ENCODE measurements around the gene GARIN5B.
"Not testable (repeated sequence)": the region's sequence is repeated elsewhere in the genome, so short reads cannot be mapped to it uniquely, and the experiment has no call there.

Gene GARIN5B

DNA sequence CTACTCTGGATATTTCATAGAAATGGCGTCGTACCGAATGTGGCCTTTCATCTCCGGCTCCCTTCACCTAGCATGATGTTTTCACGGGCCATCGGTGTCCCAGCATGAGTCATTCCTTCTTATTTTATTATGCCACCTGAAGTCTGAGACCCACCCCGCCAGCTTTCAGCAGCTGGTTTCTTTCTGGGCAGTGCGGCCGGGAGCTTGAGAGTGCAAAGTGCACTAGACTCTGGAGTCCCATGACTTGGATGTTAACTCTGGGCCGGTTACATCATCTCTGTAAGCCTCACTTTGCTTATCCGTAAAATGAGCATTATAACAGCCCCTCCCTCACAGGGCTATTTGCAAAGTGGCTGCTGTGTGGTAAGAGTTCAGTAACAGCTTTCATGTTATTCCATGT, 29.2 kb downstream of the GARIN5B start:
- Histone ChIP-seq H3K36me3 (ENCODE audit: insufficient read depth, low read length) (no peaks in the 10 kb centered on the region), H3K9ac (ENCODE audit: low read length) (no peak overlapping the region), H3K9me2 (ENCODE audit: low read depth, low read length) (no peaks in the 10 kb centered on the region), H3F3A (ENCODE audit: insufficient read depth, low read length) (no peaks in the 10 kb centered on the region), H2AFZ (ENCODE audit: low read length) (no peak overlapping the region), H3K4me3 (ENCODE audit: low read depth, low read length, poor library complexity, severe bottlenecking) (no peak overlapping the region), H3K4me1 (ENCODE audit: insufficient read depth, low read length, severe bottlenecking) (peaks cover 8% of the 10 kb centered on the region), H4K20me1 (ENCODE audit: insufficient read depth, low read length) (no peaks in the 10 kb centered on the region), H3K27ac (ENCODE audit: low read depth, low read length, poor library complexity, severe bottlenecking) (no peak overlapping the region), H3K9me3 (ENCODE audit: low read length) (no peaks in the 10 kb centered on the region), H3K4me2 (ENCODE audit: low read length) (no peak overlapping the region), H3K79me2 (ENCODE audit: insufficient read depth, low read length) (no peaks in the 10 kb centered on the region), H3K27me3 (ENCODE audit: insufficient read depth, low read length) (no peaks in the 10 kb centered on the region)
- TF ChIP-seq EZH2 (IDR thresholded peaks at IDR 0.05; ENCODE audit: borderline replicate concordance, low read length): no peak
- TF ChIP-seq, protein P1, sequence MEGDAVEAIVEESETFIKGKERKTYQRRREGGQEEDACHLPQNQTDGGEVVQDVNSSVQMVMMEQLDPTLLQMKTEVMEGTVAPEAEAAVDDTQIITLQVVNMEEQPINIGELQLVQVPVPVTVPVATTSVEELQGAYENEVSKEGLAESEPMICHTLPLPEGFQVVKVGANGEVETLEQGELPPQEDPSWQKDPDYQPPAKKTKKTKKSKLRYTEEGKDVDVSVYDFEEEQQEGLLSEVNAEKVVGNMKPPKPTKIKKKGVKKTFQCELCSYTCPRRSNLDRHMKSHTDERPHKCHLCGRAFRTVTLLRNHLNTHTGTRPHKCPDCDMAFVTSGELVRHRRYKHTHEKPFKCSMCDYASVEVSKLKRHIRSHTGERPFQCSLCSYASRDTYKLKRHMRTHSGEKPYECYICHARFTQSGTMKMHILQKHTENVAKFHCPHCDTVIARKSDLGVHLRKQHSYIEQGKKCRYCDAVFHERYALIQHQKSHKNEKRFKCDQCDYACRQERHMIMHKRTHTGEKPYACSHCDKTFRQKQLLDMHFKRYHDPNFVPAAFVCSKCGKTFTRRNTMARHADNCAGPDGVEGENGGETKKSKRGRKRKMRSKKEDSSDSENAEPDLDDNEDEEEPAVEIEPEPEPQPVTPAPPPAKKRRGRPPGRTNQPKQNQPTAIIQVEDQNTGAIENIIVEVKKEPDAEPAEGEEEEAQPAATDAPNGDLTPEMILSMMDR (IDR thresholded peaks at IDR 0.05; ENCODE audit: low read length): no peak

GRCh38 chr19:55329791-55330190, 33.3 kb downstream of the GARIN5B start:
- H2AFZ ChIP-seq (ENCODE audit: low read length); H3K9me2 ChIP-seq (ENCODE audit: low read depth, low read length); H3K4me1 ChIP-seq (ENCODE audit: insufficient read depth, low read length, severe bottlenecking); H3K27me3 ChIP-seq (ENCODE audit: insufficient read depth, low read length); H3K27ac ChIP-seq (ENCODE audit: low read depth, low read length, poor library complexity, severe bottlenecking); H3F3A ChIP-seq (ENCODE audit: insufficient read depth, low read length); H3K4me3 ChIP-seq (ENCODE audit: low read depth, low read length, poor library complexity, severe bottlenecking); H3K9me3 ChIP-seq (ENCODE audit: low read length); H3K36me3 ChIP-seq (ENCODE audit: insufficient read depth, low read length); H3K4me2 ChIP-seq (ENCODE audit: low read length); H4K20me1 ChIP-seq (ENCODE audit: insufficient read depth, low read length); H3K9ac ChIP-seq (ENCODE audit: low read length); H3K79me2 ChIP-seq (ENCODE audit: insufficient read depth, low read length): not testable (repeated sequence)

DNA sequence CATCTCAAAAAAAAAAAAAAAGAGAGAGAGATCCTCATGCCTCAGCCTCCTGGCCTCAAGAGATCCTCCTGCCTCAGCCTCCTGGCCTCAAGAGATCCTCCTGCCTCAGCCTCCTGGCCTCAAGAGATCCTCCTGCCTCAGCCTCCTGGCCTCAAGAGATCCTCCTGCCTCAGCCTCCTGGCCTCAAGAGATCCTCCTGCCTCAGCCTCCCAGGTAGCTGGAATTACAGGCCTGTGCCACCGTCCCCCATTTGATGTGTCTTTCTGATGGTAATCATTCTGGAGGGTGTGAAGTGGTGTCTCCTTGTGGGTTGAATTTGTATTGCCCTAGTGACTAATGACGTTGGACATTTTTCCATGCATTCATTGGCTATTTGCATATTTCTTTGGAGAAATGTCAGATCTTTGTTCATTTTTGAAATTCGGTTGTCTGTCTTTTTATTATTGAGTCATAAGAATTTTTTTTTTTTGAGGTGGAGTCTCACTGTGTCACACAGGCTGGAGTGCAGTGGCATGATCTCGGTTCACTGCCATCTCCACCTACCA, 34.2 kb downstream of the GARIN5B start:
- H4K20me1 ChIP-seq (ENCODE audit: insufficient read depth, low read length); H3K9me2 ChIP-seq (ENCODE audit: low read depth, low read length); H3F3A ChIP-seq (ENCODE audit: insufficient read depth, low read length); H3K36me3 ChIP-seq (ENCODE audit: insufficient read depth, low read length); H3K4me1 ChIP-seq (ENCODE audit: insufficient read depth, low read length, severe bottlenecking); H3K9me3 ChIP-seq (ENCODE audit: low read length); H3K4me3 ChIP-seq (ENCODE audit: low read depth, low read length, poor library complexity, severe bottlenecking); H3K9ac ChIP-seq (ENCODE audit: low read length); H3K27ac ChIP-seq (ENCODE audit: low read depth, low read length, poor library complexity, severe bottlenecking); H3K79me2 ChIP-seq (ENCODE audit: insufficient read depth, low read length); H2AFZ ChIP-seq (ENCODE audit: low read length); H3K27me3 ChIP-seq (ENCODE audit: insufficient read depth, low read length); H3K4me2 ChIP-seq (ENCODE audit: low read length): not testable (repeated sequence)

DNA sequence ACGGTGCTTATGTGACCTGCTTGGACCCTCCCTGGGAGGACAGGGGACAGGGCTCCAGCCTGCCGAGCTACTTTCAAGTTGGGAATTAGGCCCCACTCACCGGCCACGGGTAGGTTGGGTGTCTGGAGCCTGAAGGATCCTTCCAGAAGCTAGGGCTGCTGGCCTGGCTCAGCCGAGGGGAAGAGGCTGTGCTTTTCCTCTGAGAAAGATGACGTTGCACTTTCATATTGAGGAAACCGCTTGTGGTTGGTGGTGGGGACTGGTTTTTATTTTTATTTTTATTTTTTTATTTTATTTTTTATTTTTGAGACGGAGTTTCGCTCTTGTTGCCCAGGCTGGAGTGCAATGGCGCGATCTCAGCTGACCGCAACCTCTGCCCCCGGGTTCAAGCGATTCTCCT, 37.9 kb downstream of the GARIN5B start, which contains the start of gene TMEM150B:
TSS of gene TMEM150B (minus strand) at position 170 of the 400 bp plus-strand sequence. CDS start 4,305 bp downstream, outside the sequence.
- H3K79me2 ChIP-seq (ENCODE audit: insufficient read depth, low read length): no peaks in the 10 kb centered on the region
- no peak within 1 kb of the TSS for H3K4me2 ChIP-seq (ENCODE audit: low read length)
- no peak within 1 kb of the TSS for H3K27ac ChIP-seq (ENCODE audit: low read depth, low read length, poor library complexity, severe bottlenecking)
- no peak within 1 kb of the TSS for H2AFZ ChIP-seq (ENCODE audit: low read length)
- no peaks in the 10 kb centered on the region for H3K36me3 ChIP-seq (ENCODE audit: insufficient read depth, low read length)
- H3K4me1 ChIP-seq (ENCODE audit: insufficient read depth, low read length, severe bottlenecking): peaks cover under 1% of the 10 kb centered on the region
- H3F3A ChIP-seq (ENCODE audit: insufficient read depth, low read length): no peaks in the 10 kb centered on the region
- no peak for TF ChIP-seq EZH2 (IDR thresholded peaks at IDR 0.05; ENCODE audit: borderline replicate concordance, low read length)
- TF ChIP-seq, protein P1 (IDR thresholded peaks at IDR 0.05; ENCODE audit: low read length): no peak
- H3K9me3 ChIP-seq (ENCODE audit: low read length): no peaks in the 10 kb centered on the region
- no peak within 1 kb of the TSS for H3K9ac ChIP-seq (ENCODE audit: low read length)
- no peak within 1 kb of the TSS for H3K4me3 ChIP-seq (ENCODE audit: low read depth, low read length, poor library complexity, severe bottlenecking)
- H3K9me2 ChIP-seq (ENCODE audit: low read depth, low read length): no peaks in the 10 kb centered on the region
- peaks cover 9% of the 10 kb centered on the region; the same call in 1 of the 2 replicates for H3K27me3 ChIP-seq (ENCODE audit: insufficient read depth, low read length)
- H4K20me1 ChIP-seq (ENCODE audit: insufficient read depth, low read length): no peaks in the 10 kb centered on the region
